ENCODE measurements around the gene CNOT1. TPM values are rescaled to one million over a fixed set of nuclear protein-coding genes. Genes with fewer than 3 reads are reported as not detected.

The CNOT1 gene
- total RNA-seq, 1 experiment from 2014 or later = 135 TPM

GRCh38 chr16:58498341-58499091 lies 131.1 kb downstream of the CNOT1 start:
- Histone ChIP-seq H2AFZ (ENCODE audit: low read length) (no peak overlapping the region), H3K9me2 (replicated peaks; ENCODE audit: low read length) (no peaks in the 10 kb centered on the region), H3F3A (ENCODE audit: low read length, unreplicated experiment) (no peaks in the 10 kb centered on the region), H3K9ac (ENCODE audit: low read length) (no peak overlapping the region), H3K27ac (ENCODE audit: low read length) (no peak overlapping the region), H3K9me3 (ENCODE audit: low read length) (no peaks in the 10 kb centered on the region), H3K4me1 (ENCODE audit: insufficient read depth, low read length) (peaks cover 7% of the 10 kb centered on the region; the same call in 1 of the 2 replicates), H4K20me1 (ENCODE audit: low read length) (no peaks in the 10 kb centered on the region), H3K36me3 (ENCODE audit: low read depth, low read length) (no peaks in the 10 kb centered on the region), H3K27me3 (ENCODE audit: low read length) (no peaks in the 10 kb centered on the region), H3K4me3 (ENCODE audit: low read length) (no peak overlapping the region), H3K4me2 (ENCODE audit: low read length) (no peak overlapping the region), H3K79me2 (ENCODE audit: low read length) (no peaks in the 10 kb centered on the region)
- ChIA-PET CTCF (no interaction called here), POLR2A (ENCODE audit: unreplicated experiment) (no interaction called here)
- ATAC-seq (no peak), DNase-seq (no peak)
- TF ChIP-seq CTCF (conservative IDR thresholded peaks at IDR 0.05; ENCODE audit: low read depth, low read length) = no peak
- no peak for TF ChIP-seq EZH2 (IDR thresholded peaks at IDR 0.05; ENCODE audit: low read length, unreplicated experiment)
- TF ChIP-seq EZH2phosphoT487 (IDR thresholded peaks at IDR 0.05; ENCODE audit: borderline replicate concordance, low read length) = no peak
- BruUV-seq (replicated peaks) = no TSS peak
- intact Hi-C loops (cut with micrococcal nuclease) = no loop called here

DNA sequence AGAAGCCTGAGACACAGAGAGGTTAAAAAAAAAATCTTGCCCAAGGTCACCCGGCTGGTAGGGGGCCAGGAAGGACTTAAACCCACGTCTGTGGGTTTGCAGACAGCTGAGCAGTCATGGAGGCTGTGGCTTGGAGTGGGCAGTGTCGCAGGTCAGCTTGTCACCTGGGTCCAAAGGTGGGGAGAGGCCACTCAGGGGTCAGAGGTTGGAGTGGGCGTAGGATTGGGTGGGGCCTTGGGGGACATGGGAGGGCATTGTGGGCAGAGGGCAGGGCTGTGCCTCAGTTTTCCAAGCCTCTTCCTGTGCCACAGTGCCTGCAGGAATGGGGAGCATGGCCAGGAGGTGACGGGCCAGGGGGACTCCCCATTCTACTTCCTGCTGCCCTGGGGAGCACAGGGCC lies 131.7 kb downstream of the CNOT1 start:
- H3F3A ChIP-seq (ENCODE audit: low read length, unreplicated experiment) = no peaks in the 10 kb centered on the region
- H3K36me3 ChIP-seq (ENCODE audit: low read depth, low read length) = no peaks in the 10 kb centered on the region
- DNase-seq = no peak
- no peaks in the 10 kb centered on the region for H4K20me1 ChIP-seq (ENCODE audit: low read length)
- intact Hi-C loops (cut with micrococcal nuclease) = no loop called here
- no peak for TF ChIP-seq EZH2phosphoT487 (IDR thresholded peaks at IDR 0.05; ENCODE audit: borderline replicate concordance, low read length)
- TF ChIP-seq CTCF (conservative IDR thresholded peaks at IDR 0.05; ENCODE audit: low read depth, low read length) = no peak
- TF ChIP-seq EZH2 (IDR thresholded peaks at IDR 0.05; ENCODE audit: low read length, unreplicated experiment) = no peak
- H3K9me2 ChIP-seq (replicated peaks; ENCODE audit: low read length) = no peaks in the 10 kb centered on the region
- ATAC-seq = no peak
- CTCF ChIA-PET = no interaction called here
- H3K9me3 ChIP-seq (ENCODE audit: low read length) = no peaks in the 10 kb centered on the region
- no peak overlapping the region for H3K4me3 ChIP-seq (ENCODE audit: low read length)
- BruUV-seq (replicated peaks) = no TSS peak
- POLR2A ChIA-PET (ENCODE audit: unreplicated experiment) = interaction anchor here (0.5 kb wide), 1 partner anchor 41 kb away, joined by 4 read pairs; no protein-coding TSS in a partner anchor
- no peaks in the 10 kb centered on the region for H3K27me3 ChIP-seq (ENCODE audit: low read length)
- H3K79me2 ChIP-seq (ENCODE audit: low read length) = no peaks in the 10 kb centered on the region
- H3K27ac ChIP-seq (ENCODE audit: low read length) = no peak overlapping the region
- H3K4me1 ChIP-seq (ENCODE audit: insufficient read depth, low read length) = peaks cover 7% of the 10 kb centered on the region; the same call in 1 of the 2 replicates
- no peak overlapping the region for H2AFZ ChIP-seq (ENCODE audit: low read length)
- H3K4me2 ChIP-seq (ENCODE audit: low read length) = no peak overlapping the region
- H3K9ac ChIP-seq (ENCODE audit: low read length) = no peak overlapping the region

DNA sequence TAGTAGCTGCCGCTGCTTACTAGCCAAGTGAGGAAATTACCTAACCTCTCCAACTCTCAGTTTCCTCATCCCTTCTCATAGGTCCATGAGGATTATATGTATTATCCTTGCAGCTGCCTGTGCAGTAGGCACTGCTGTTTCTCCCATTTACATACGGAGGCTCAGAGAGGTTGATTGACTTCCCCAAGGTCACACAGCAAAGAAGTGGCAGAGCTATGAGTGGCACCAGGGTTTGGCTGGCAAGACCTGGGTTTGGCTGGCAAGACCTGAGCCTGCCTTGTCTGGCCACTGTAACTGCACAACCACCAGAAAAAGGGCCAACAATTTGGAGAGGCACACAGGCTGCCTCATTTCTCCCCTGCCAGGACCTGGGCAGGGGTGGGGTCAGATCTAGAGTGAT lies 132.2 kb downstream of the CNOT1 start:
- Histone ChIP-seq H3K79me2 (ENCODE audit: low read length) (no peaks in the 10 kb centered on the region), H3K4me3 (ENCODE audit: low read length) (no peak overlapping the region), H3K27ac (ENCODE audit: low read length) (no peak overlapping the region), H3K9me2 (replicated peaks; ENCODE audit: low read length) (no peaks in the 10 kb centered on the region), H4K20me1 (ENCODE audit: low read length) (no peaks in the 10 kb centered on the region), H3F3A (ENCODE audit: low read length, unreplicated experiment) (no peaks in the 10 kb centered on the region), H3K27me3 (ENCODE audit: low read length) (no peaks in the 10 kb centered on the region), H3K9ac (ENCODE audit: low read length) (no peak overlapping the region), H3K9me3 (ENCODE audit: low read length) (no peaks in the 10 kb centered on the region), H3K4me2 (ENCODE audit: low read length) (no peak overlapping the region), H3K36me3 (ENCODE audit: low read depth, low read length) (no peaks in the 10 kb centered on the region), H3K4me1 (ENCODE audit: insufficient read depth, low read length) (peaks cover 7% of the 10 kb centered on the region; the same call in 1 of the 2 replicates), H2AFZ (ENCODE audit: low read length) (no peak overlapping the region)
- intact Hi-C loops (cut with micrococcal nuclease) = no loop called here
- BruUV-seq (replicated peaks) = no TSS peak
- no peak for DNase-seq
- POLR2A ChIA-PET (ENCODE audit: unreplicated experiment) = interaction anchor here (0.5 kb wide), 1 partner anchor 41 kb away, joined by 4 read pairs; no protein-coding TSS in a partner anchor
- no peak for ATAC-seq
- CTCF ChIA-PET = no interaction called here
- TF ChIP-seq CTCF (conservative IDR thresholded peaks at IDR 0.05; ENCODE audit: low read depth, low read length) = no peak
- no peak for TF ChIP-seq EZH2 (IDR thresholded peaks at IDR 0.05; ENCODE audit: low read length, unreplicated experiment)
- no peak for TF ChIP-seq EZH2phosphoT487 (IDR thresholded peaks at IDR 0.05; ENCODE audit: borderline replicate concordance, low read length)
